Hippocampal formation (tissue), 2 donors: ENCODE measurements around the gene PAX5.

Source experiments
- DNase-seq, 2 donors: peaks; one replicate each; lab custom pipeline; 2025; lab: John Stamatoyannopoulos, UW

PAX5 gene

GRCh38 chr9:36858805-36859375, 175.2 kb downstream of the PAX5 start:
- DNase-seq = no peak

- no peak for DNase-seq
Measured at GRCh38 chr9:36855448-36856315, 178.4 kb downstream of the PAX5 start.

GRCh38 chr9:36854751-36855150, 179.3 kb downstream of the PAX5 start:
- no peak for DNase-seq

GRCh38 chr9:36854034-36854433, 180.0 kb downstream of the PAX5 start:
- DNase-seq = no peak

- no peak for DNase-seq
Measured at GRCh38 chr9:36853233-36853632, 180.8 kb downstream of the PAX5 start.

- DNase-seq = no peak
Measured at GRCh38 chr9:36849943-36850342, 184.1 kb downstream of the PAX5 start.

- DNase-seq = no peak
Measured at GRCh38 chr9:36848946-36849345, 185.1 kb downstream of the PAX5 start.

- DNase-seq = no peak
Measured at GRCh38 chr9:36847781-36848673, 186.0 kb downstream of the PAX5 start.

GRCh38 chr9:36846621-36847020, 187.4 kb downstream of the PAX5 start:
- no peak for DNase-seq

GRCh38 chr9:36845844-36846243, 188.2 kb downstream of the PAX5 start:
- no peak for DNase-seq

GRCh38 chr9:36844961-36845360, 189.1 kb downstream of the PAX5 start:
- no peak for DNase-seq

GRCh38 chr9:36843964-36844363, 190.1 kb downstream of the PAX5 start:
- DNase-seq = no peak

GRCh38 chr9:36842560-36843530, 191.2 kb downstream of the PAX5 start:
- no peak for DNase-seq

- DNase-seq = no peak
Measured at GRCh38 chr9:36840898-36841536, 193.1 kb downstream of the PAX5 start.

- DNase-seq = no peak
Measured at GRCh38 chr9:36839131-36839885, 194.8 kb downstream of the PAX5 start.

- no peak for DNase-seq
Measured at GRCh38 chr9:36837431-36838405, 196.3 kb downstream of the PAX5 start.

- DNase-seq = no peak
Measured at GRCh38 chr9:36836486-36836885, 197.6 kb downstream of the PAX5 start.

- DNase-seq = no peak
Measured at GRCh38 chr9:36835271-36835996, 198.6 kb downstream of the PAX5 start.
